Uterus (tissue), 2 donors: ENCODE results near the gene RAB27A.

ENCODE experiments used
- CTCF ChIP-seq, 4 experiments: fragments of 200-600 bp in 2 of 4; fragments of 450-650 bp in 2 of 4; sonication (generic) in 2 of 4; IDR thresholded peaks; one replicate each; pipeline ENCODE4 v1.5.1; 2016 to 2019; ENCODE audit warnings: antibody characterized with exemption in 4 of 4, mild to moderate bottlenecking in 2 of 4, moderate library complexity in 1 of 4
- POLR2A ChIP-seq, 2 donors: fragments of 450-650 bp; IDR thresholded peaks; one replicate each; pipeline ENCODE4 v1.6.1; 2016; ENCODE audit warnings: antibody characterized with exemption in 2 of 2, mild to moderate bottlenecking in 1 of 2, moderate library complexity in 1 of 2

- TF ChIP-seq CTCF (IDR thresholded peaks at IDR 0.05) (no peak), POLR2A (IDR thresholded peaks at IDR 0.05) (no peak)
Measured at GRCh38 chr15:55281517-55282228, 7.9 kb downstream of the RAB27A start.
